Measurements from ENCODE around the gene MORN1.

MORN1 gene

DNA sequence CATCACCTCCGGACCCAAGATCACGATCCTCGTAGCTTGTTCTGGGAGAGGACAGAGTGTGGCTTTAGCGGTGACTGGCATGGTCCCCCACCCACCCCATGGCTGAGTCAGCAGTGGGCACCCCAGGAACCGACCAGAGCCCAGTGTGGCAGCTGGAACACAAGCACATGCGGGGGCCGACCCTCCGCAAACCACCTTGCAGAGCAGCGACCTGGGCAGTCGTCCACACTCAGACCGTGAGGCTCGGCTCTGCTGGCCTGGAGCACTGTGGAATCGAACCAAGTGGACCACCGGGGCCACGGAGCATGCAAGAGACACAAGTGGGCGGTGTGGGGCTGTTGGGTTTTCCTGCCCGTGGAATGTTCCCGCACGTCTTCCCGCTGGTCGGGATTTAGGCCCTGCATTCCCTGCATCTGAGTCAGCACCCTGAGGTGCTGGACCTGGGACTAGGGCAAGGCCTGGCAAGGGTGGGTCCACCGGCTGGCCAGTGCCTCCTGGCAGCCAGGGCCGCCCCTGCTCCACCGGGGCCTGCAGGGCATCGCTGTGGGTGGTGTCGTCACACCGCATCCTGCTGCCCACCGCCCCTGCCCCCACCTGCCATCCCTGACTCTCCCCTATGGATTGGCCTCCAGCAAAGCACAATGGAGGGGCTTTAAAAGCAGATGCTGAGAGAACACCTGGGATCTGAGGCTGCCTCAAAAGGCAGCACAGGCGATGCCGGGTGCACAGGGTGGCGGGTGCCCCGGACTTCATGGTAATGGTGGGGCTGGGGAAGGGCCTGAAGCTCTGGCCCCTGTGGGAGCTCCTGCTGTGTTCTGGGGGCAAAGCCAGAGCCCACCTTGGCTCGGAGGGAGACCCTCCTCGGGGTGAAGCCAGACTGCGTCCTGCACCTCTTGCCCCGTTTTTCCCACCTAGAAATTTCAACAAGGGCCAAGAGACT lies 18.5 kb downstream of the MORN1 start:
- H3F3A ChIP-seq (ENCODE audit: insufficient read depth, low read length) = no peaks in the 10 kb centered on the region
- TF ChIP-seq, protein P1, sequence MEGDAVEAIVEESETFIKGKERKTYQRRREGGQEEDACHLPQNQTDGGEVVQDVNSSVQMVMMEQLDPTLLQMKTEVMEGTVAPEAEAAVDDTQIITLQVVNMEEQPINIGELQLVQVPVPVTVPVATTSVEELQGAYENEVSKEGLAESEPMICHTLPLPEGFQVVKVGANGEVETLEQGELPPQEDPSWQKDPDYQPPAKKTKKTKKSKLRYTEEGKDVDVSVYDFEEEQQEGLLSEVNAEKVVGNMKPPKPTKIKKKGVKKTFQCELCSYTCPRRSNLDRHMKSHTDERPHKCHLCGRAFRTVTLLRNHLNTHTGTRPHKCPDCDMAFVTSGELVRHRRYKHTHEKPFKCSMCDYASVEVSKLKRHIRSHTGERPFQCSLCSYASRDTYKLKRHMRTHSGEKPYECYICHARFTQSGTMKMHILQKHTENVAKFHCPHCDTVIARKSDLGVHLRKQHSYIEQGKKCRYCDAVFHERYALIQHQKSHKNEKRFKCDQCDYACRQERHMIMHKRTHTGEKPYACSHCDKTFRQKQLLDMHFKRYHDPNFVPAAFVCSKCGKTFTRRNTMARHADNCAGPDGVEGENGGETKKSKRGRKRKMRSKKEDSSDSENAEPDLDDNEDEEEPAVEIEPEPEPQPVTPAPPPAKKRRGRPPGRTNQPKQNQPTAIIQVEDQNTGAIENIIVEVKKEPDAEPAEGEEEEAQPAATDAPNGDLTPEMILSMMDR (IDR thresholded peaks at IDR 0.05; ENCODE audit: low read length) = no peak
- no peak for TF ChIP-seq EZH2 (IDR thresholded peaks at IDR 0.05; ENCODE audit: borderline replicate concordance, low read length)
- no peaks in the 10 kb centered on the region for H3K9me2 ChIP-seq (ENCODE audit: low read depth, low read length)
- no peaks in the 10 kb centered on the region for H3K36me3 ChIP-seq (ENCODE audit: insufficient read depth, low read length)
- H3K27me3 ChIP-seq (ENCODE audit: insufficient read depth, low read length) = peaks cover 5% of the 10 kb centered on the region; the same call in 1 of the 2 replicates
- H3K79me2 ChIP-seq (ENCODE audit: insufficient read depth, low read length) = no peaks in the 10 kb centered on the region
- no peak overlapping the region for H3K4me3 ChIP-seq (ENCODE audit: low read depth, low read length, poor library complexity, severe bottlenecking)
- H2AFZ ChIP-seq (ENCODE audit: low read length) = no peak overlapping the region
- H3K4me1 ChIP-seq (ENCODE audit: insufficient read depth, low read length, severe bottlenecking) = no peaks in the 10 kb centered on the region
- H3K9me3 ChIP-seq (ENCODE audit: low read length) = no peaks in the 10 kb centered on the region
- no peak overlapping the region for H3K27ac ChIP-seq (ENCODE audit: low read depth, low read length, poor library complexity, severe bottlenecking)
- H4K20me1 ChIP-seq (ENCODE audit: insufficient read depth, low read length) = no peaks in the 10 kb centered on the region
- no peak overlapping the region for H3K9ac ChIP-seq (ENCODE audit: low read length)
- no peak overlapping the region for H3K4me2 ChIP-seq (ENCODE audit: low read length)

DNA sequence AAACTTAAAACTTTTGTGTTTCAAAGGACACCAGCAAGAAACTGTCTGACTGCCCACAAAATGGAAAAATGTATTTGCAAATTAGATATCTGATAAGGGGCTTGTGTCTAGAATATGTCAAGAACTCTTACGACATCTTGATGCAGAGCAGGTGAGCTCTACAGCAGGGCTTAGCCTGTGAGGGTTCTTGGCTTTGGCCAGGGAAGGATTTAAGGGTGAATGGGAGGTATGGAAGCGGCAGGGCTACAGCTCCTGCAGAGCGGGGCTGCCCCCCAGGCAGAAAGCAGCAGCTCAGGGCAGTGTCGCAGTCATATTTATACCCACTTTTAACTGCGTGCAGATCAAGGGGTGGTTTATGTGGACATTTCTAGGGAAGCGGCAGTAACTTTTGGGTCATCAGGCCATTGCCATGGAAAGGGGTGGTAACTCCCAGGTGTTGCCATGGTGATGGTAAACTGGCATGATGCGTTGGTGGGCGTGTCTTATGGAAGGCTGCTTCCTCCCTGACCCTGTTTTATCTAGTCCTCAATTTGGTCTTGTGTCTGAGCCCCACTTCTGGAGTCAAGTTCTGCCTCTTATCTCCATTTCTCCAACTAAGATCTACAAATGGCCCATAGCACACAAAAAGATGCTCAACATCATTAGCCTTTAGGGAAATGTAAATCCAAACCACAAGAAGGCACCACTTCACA lies 23.2 kb downstream of the MORN1 start:
- Histone ChIP-seq H3K27me3 (ENCODE audit: insufficient read depth, low read length) (no peaks in the 10 kb centered on the region; the same call in 1 of the 2 replicates), H3K79me2 (ENCODE audit: insufficient read depth, low read length) (no peaks in the 10 kb centered on the region), H3F3A (ENCODE audit: insufficient read depth, low read length) (no peaks in the 10 kb centered on the region), H4K20me1 (ENCODE audit: insufficient read depth, low read length) (no peaks in the 10 kb centered on the region), H3K9me2 (ENCODE audit: low read depth, low read length) (no peaks in the 10 kb centered on the region), H3K9me3 (ENCODE audit: low read length) (0 out of 2 replicates have a peak, but pooled peaks cover 2% of the 10 kb centered on the region), H3K4me1 (ENCODE audit: insufficient read depth, low read length, severe bottlenecking) (no peaks in the 10 kb centered on the region), H2AFZ (ENCODE audit: low read length) (no peak overlapping the region), H3K4me2 (ENCODE audit: low read length) (no peak overlapping the region), H3K27ac (ENCODE audit: low read depth, low read length, poor library complexity, severe bottlenecking) (no peak overlapping the region), H3K36me3 (ENCODE audit: insufficient read depth, low read length) (no peaks in the 10 kb centered on the region; the same call in 1 of the 2 replicates), H3K9ac (ENCODE audit: low read length) (no peak overlapping the region), H3K4me3 (ENCODE audit: low read depth, low read length, poor library complexity, severe bottlenecking) (no peak overlapping the region)
- TF ChIP-seq, protein P1 (IDR thresholded peaks at IDR 0.05; ENCODE audit: low read length) = no peak
- TF ChIP-seq EZH2 (IDR thresholded peaks at IDR 0.05; ENCODE audit: borderline replicate concordance, low read length) = no peak

DNA sequence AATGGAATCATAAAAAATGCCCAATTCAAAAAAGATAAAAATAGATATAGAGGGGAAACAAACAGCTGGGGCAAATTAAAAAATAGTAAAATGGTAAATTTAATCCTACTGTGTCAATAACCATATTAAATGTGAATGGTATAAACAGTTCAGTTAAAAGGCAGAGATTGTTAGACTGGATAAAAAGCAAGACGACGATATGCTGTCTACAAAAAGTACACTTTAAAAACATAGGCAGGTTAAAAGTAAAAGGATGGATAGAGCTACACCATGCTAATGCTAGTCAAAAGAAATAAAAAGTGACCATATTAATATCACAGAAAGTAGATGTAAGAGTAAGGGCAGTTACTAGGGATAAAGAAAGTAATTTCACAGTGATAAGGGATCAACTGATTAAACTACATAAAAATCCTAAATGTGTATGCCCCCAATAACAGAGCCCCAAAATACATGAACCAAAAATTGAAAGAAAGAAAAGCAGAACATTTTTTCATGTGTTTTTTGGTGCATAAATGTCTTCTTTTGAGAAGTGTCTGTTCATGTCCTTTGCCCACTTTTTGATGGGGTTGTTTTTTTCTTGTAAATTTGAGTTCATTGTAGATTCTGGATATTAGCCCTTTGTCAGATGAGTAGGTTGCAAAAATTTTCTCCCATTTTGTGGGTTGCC lies 27.4 kb downstream of the MORN1 start:
- Histone ChIP-seq H3K4me3 (ENCODE audit: low read depth, low read length, poor library complexity, severe bottlenecking) (no peak overlapping the region), H3K4me2 (ENCODE audit: low read length) (no peak overlapping the region), H3F3A (ENCODE audit: insufficient read depth, low read length) (no peaks in the 10 kb centered on the region), H3K36me3 (ENCODE audit: insufficient read depth, low read length) (no peaks in the 10 kb centered on the region; the same call in 1 of the 2 replicates), H3K4me1 (ENCODE audit: insufficient read depth, low read length, severe bottlenecking) (no peaks in the 10 kb centered on the region), H3K9ac (ENCODE audit: low read length) (no peak overlapping the region), H3K9me3 (ENCODE audit: low read length) (0 out of 2 replicates have a peak, but pooled peaks cover 2% of the 10 kb centered on the region), H2AFZ (ENCODE audit: low read length) (no peak overlapping the region), H3K9me2 (ENCODE audit: low read depth, low read length) (no peaks in the 10 kb centered on the region), H4K20me1 (ENCODE audit: insufficient read depth, low read length) (no peaks in the 10 kb centered on the region), H3K79me2 (ENCODE audit: insufficient read depth, low read length) (no peaks in the 10 kb centered on the region), H3K27ac (ENCODE audit: low read depth, low read length, poor library complexity, severe bottlenecking) (no peak overlapping the region), H3K27me3 (ENCODE audit: insufficient read depth, low read length) (no peaks in the 10 kb centered on the region; the same call in 1 of the 2 replicates)
- TF ChIP-seq, protein P1 (IDR thresholded peaks at IDR 0.05; ENCODE audit: low read length) = no peak
- TF ChIP-seq EZH2 (IDR thresholded peaks at IDR 0.05; ENCODE audit: borderline replicate concordance, low read length) = no peak

Data from OCI-LY1 (cell line).